GM18499 (cell line): Measurements from ENCODE around the gene OARD1.
A peak's percentile ranks its signal among the peaks of the same experiment; 100 is the strongest.
"Not testable (repeated sequence)": the region's sequence is repeated elsewhere in the genome, so short reads cannot be mapped to it uniquely, and the experiment has no call there.

Source experiments
- ATAC-seq: cut with Tn5 transposase; IDR thresholded peaks from one replicate; pipeline ENCODE4 v1.9.1; 2021; ENCODE audit warnings: moderate number of reproducible peaks; ENCODE audit not compliant: insufficient read depth, unreplicated experiment

OARD1 gene

GRCh38 chr6:41071923-41072835 is at the start of gene OARD1:
TSS of gene OARD1 (minus strand) at chr6:41072356. CDS start at chr6:41071634, 722 bp downstream.
- ATAC-seq, result peak; percentile 50

GRCh38 chr6:41120058-41120457 is 47.9 kb upstream of the OARD1 start:
- no peak for ATAC-seq

GRCh38 chr6:41119508-41119907 is 47.4 kb upstream of the OARD1 start:
- ATAC-seq, result no peak

- ATAC-seq, result not testable (repeated sequence)
These were observed 42.9 kb upstream of the OARD1 start for GRCh38 chr6:41115027-41115426.

GRCh38 chr6:41111017-41111416 is 38.9 kb upstream of the OARD1 start:
- ATAC-seq, result no peak

GRCh38 chr6:41103847-41104246 is 31.7 kb upstream of the OARD1 start:
- no peak for ATAC-seq

- no peak for ATAC-seq
These were observed 28.7 kb upstream of the OARD1 start for GRCh38 chr6:41100871-41101287.

- no peak for ATAC-seq
These were observed 26.2 kb upstream of the OARD1 start for GRCh38 chr6:41098366-41098765.

- ATAC-seq, result no peak
These were observed 25.4 kb upstream of the OARD1 start for GRCh38 chr6:41097467-41098090.

GRCh38 chr6:41093729-41094128 is 21.6 kb upstream of the OARD1 start:
- no peak for ATAC-seq

- ATAC-seq, result no peak
These were observed 20.4 kb upstream of the OARD1 start for GRCh38 chr6:41092421-41093140.

GRCh38 chr6:41090841-41091761 is 18.9 kb upstream of the OARD1 start:
- no peak for ATAC-seq

- no peak for ATAC-seq
These were observed 16.3 kb upstream of the OARD1 start for GRCh38 chr6:41088451-41088850.

- ATAC-seq, result no peak
These were observed 13.0 kb upstream of the OARD1 start for GRCh38 chr6:41085182-41085581.

GRCh38 chr6:41083072-41083471 is 10.9 kb upstream of the OARD1 start:
- no peak for ATAC-seq

GRCh38 chr6:41080621-41081020 is 8.5 kb upstream of the OARD1 start:
- no peak for ATAC-seq

GRCh38 chr6:41079080-41079479 is 6.9 kb upstream of the OARD1 start:
- no peak for ATAC-seq

GRCh38 chr6:41078101-41078500 is 5.9 kb upstream of the OARD1 start:
- ATAC-seq, result no peak

GRCh38 chr6:41077536-41077935 is 5.4 kb upstream of the OARD1 start:
- no peak for ATAC-seq
